ENCODE measurements around the gene TRPV6.

The TRPV6 gene

DNA sequence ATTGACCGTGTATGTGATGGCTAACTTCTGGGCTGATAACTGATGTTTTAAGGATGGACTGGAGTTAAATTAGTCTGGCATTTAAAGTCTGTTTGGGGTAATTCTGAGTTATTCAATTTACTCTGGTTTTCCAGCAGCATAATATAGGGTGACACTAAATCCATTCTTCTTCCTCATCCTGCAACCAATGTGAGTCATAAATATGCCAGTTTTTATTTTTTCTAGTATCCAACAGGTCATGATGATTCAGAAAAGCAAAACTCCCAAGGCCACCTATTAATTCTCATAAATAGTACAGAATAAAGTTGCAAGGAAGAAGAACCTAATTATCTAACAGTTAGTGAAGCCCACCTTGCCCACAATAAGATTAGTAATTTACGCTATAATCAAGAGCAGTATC, 38.2 kb downstream of the TRPV6 start:
- no peak for DNase-seq

GRCh38 chr7:142842251-142842766, 43.2 kb downstream of the TRPV6 start:
- DNase-seq = no peak

DNA sequence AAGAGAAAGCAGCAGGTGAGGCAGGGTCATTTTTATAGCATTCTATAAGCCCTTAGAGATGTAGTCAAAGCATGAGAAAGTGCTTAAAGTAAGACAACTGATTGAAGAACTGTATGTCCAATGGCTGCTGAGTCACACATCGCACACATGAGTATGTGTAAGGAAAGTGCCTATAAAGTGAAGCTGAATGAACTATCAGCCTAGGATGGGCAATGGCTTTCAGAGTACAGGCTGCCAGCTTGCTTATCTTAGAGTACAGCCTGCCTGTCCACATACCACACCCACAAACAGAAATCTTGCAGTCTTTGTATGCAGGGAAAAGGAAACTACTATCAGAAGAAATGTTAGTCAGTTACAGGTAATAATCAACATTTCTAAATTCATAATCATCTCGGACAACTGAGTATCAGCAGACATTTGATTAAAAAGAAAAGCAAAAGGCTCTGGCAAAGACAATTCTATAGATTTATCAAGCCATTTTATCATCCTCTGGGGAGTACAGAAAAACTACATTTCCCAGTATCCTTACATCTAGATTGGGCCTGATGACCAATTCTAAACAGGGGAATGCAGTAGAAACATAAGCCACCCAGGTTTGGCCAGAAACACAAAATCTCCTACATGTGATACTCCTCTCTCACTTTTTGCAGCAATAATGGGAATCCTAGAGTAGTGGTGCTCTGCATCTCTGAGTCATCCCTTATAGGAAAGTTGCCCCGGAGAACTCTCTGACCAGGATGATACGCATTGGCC, 46.9 kb downstream of the TRPV6 start:
- DNase-seq = no peak

DNA sequence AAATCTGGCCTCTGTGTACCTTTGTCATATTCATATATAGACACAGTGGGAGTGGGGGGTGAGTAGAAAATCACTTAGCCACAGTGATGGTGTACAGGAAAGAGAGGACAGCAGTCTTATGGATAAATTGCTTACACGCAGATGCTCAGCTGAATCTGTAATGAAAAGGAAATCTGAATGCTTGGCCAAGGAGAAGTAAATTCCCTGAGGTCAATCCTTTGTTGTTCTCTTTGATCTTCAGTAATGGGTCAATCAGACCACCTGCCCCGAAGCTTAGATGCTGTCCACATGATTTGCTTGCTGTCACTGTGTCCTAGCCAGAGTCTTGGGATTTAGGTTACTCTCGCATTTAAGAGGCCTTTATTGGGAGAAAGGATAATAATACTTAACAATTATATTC, 49.1 kb downstream of the TRPV6 start:
- DNase-seq = no peak

GRCh38 chr7:142835487-142835886, 50.1 kb downstream of the TRPV6 start:
- DNase-seq = no peak

- DNase-seq = no peak
Observed at GRCh38 chr7:142833174-142834048, 52.1 kb downstream of the TRPV6 start.

DNA sequence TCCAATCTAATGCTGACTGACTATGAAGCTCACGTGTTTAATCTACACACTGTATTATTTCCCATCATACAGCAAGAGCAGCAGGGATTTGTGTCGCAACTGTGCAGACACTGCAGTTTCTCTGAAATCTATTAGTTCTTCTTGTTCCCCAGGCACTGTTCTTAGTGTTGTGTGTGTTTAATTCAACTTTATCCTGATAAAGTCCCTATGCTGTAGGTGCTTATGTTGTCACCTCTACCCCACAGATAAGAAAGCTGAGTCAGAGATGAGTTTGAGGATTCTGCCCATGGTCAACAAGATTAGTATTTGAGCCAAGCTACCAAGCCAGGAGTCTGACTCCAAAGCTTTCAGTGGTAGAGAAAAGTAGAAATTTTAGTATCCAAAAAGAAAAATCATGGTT, 53.1 kb downstream of the TRPV6 start:
- no peak for DNase-seq

DNA sequence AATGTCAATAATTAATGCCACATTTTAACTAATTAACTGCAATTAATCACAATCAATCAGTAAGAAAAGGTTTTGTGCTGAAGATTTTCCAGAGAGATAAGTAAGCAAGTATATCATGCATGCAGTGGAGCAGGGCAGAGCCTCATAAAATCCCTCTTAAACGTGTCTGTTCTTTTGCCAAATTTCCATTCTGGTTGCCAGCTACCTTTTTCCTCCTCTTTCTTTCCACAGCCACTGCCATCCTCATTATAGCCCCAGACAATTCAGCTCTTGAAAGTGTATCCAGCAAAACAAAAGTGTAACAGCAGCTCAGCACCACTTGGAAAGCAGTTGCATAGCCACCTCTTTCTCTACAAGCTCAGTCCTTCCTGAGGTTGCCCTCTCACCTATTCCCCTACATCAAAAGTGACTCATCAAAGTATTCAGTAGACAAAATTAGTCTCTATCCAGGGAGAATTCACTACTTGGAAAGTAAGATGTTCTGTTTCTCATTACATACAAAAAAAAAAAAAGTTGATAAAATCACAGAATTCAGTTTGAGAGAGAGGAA, 57.5 kb downstream of the TRPV6 start:
- no peak for DNase-seq

GRCh38 chr7:142822714-142823113, 62.8 kb downstream of the TRPV6 start:
- no peak for DNase-seq

Measured in stimulated activated naive CD4-positive, alpha-beta T cell treated with Interleukin-2 at 50 U/mL for 16 hours (primary cell).